OCI-LY3 (cell line): ENCODE measurements around the gene ACOXL.

Experiments
- EZH2phosphoT487 ChIP-seq: fragments of 200-600 bp; shearing (Covaris generic); IDR thresholded peaks from 2 replicates; pipeline ENCODE4 v1.6.1; 2018; ENCODE audit warnings: antibody characterized with exemption, mixed run types, low read depth
- TF ChIP-seq, protein P1 (sequence below): fragments of 200-600, 300-600 bp; sonication (generic); IDR thresholded peaks from 2 replicates; pipeline ENCODE4 v1.5.1; 2014; ENCODE audit warnings: antibody characterized with exemption, low read length, low read depth

DNA sequence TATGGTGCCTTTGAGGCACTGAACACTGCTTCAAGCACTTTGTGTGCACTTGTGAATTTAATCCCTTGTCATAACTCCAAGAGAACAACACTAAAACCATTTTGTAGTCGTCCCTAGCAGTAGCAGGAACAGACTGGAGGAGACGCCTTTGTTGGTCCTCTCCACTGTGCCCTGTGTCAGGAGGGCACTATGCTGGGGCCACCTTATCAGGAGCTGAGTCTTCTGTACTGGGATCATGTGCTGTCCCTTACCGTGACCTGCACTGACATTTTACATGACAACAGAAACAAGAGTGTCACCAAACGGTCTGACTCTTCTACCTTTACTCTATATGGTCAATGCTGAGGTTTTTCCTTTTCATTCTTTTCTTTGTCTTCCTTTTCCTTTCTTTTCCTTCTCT is 62.0 kb downstream of the ACOXL start:
- TF ChIP-seq, protein P1, sequence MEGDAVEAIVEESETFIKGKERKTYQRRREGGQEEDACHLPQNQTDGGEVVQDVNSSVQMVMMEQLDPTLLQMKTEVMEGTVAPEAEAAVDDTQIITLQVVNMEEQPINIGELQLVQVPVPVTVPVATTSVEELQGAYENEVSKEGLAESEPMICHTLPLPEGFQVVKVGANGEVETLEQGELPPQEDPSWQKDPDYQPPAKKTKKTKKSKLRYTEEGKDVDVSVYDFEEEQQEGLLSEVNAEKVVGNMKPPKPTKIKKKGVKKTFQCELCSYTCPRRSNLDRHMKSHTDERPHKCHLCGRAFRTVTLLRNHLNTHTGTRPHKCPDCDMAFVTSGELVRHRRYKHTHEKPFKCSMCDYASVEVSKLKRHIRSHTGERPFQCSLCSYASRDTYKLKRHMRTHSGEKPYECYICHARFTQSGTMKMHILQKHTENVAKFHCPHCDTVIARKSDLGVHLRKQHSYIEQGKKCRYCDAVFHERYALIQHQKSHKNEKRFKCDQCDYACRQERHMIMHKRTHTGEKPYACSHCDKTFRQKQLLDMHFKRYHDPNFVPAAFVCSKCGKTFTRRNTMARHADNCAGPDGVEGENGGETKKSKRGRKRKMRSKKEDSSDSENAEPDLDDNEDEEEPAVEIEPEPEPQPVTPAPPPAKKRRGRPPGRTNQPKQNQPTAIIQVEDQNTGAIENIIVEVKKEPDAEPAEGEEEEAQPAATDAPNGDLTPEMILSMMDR = no peak
- TF ChIP-seq EZH2phosphoT487 = no peak
